ENCODE results near the gene CCDC74B.
A peak's percentile ranks its signal among the peaks of the same experiment; 100 is the strongest.
"Not testable (repeated sequence)": the region's sequence is repeated elsewhere in the genome, so short reads cannot be mapped to it uniquely, and the experiment has no call there.

CCDC74B gene

GRCh38 chr2:130181325-130181879, 36.5 kb upstream of the CCDC74B start, which contains the start of gene SMPD4:
TSS of gene SMPD4 (minus strand) at chr2:130181602. CDS start at chr2:130176592, 5,010 bp downstream.
- no peak for FAIRE-seq
- DNase-seq (ENCODE audit: insufficient read length, low spot score) = peak; percentile 66
- TF ChIP-seq POLR2A (IDR thresholded peaks at IDR 0.05; ENCODE audit: low read depth, low read length) = peak; percentile 62

GRCh38 chr2:130180404-130181324, 35.8 kb upstream of the CCDC74B start:
- not testable (repeated sequence) for DNase-seq (ENCODE audit: insufficient read length, low spot score); FAIRE-seq

- FAIRE-seq = not testable (repeated sequence)
Observed at GRCh38 chr2:130174866-130175265, 30.0 kb upstream of the CCDC74B start.

GRCh38 chr2:130169896-130170295, 25.0 kb upstream of the CCDC74B start:
- no peak for FAIRE-seq
- no peak for TF ChIP-seq POLR2A (IDR thresholded peaks at IDR 0.05; ENCODE audit: low read depth, low read length)

More at GRCh38 chr2:130174866-130175265, 30.0 kb upstream of the CCDC74B start:
- DNase-seq (ENCODE audit: insufficient read length, low spot score) = not testable (repeated sequence)

GRCh38 chr2:130169163-130169562, 24.3 kb upstream of the CCDC74B start:
- FAIRE-seq = not testable (repeated sequence)

More at GRCh38 chr2:130169896-130170295, 25.0 kb upstream of the CCDC74B start:
- no peak for DNase-seq (ENCODE audit: insufficient read length, low spot score)

GRCh38 chr2:130166611-130167010, 21.7 kb upstream of the CCDC74B start:
- DNase-seq (ENCODE audit: insufficient read length, low spot score); FAIRE-seq: not testable (repeated sequence)

More at GRCh38 chr2:130169163-130169562, 24.3 kb upstream of the CCDC74B start:
- not testable (repeated sequence) for DNase-seq (ENCODE audit: insufficient read length, low spot score)

- DNase-seq (ENCODE audit: insufficient read length, low spot score) (no peak), FAIRE-seq (no peak)
- no peak for TF ChIP-seq POLR2A (IDR thresholded peaks at IDR 0.05; ENCODE audit: low read depth, low read length)
Observed at GRCh38 chr2:130165293-130166016, 20.5 kb upstream of the CCDC74B start.

- no peak for FAIRE-seq
- no peak for DNase-seq (ENCODE audit: insufficient read length, low spot score)
- no peak for TF ChIP-seq POLR2A (IDR thresholded peaks at IDR 0.05; ENCODE audit: low read depth, low read length)
Observed at GRCh38 chr2:130162968-130163367, 18.1 kb upstream of the CCDC74B start.

- not testable (repeated sequence) for FAIRE-seq; DNase-seq (ENCODE audit: insufficient read length, low spot score)
Observed at GRCh38 chr2:130162486-130162885, 17.6 kb upstream of the CCDC74B start.

GRCh38 chr2:130160838-130161705, 16.2 kb upstream of the CCDC74B start:
- DNase-seq (ENCODE audit: insufficient read length, low spot score); FAIRE-seq: not testable (repeated sequence)

- DNase-seq (ENCODE audit: insufficient read length, low spot score) (no peak), FAIRE-seq (no peak)
- no peak for TF ChIP-seq POLR2A (IDR thresholded peaks at IDR 0.05; ENCODE audit: low read depth, low read length)
Observed at GRCh38 chr2:130160131-130160530, 15.2 kb upstream of the CCDC74B start.

GRCh38 chr2:130159376-130159775, 14.5 kb upstream of the CCDC74B start:
- FAIRE-seq; DNase-seq (ENCODE audit: insufficient read length, low spot score): not testable (repeated sequence)

GRCh38 chr2:130158631-130159030, 13.7 kb upstream of the CCDC74B start:
- FAIRE-seq = no peak
- DNase-seq (ENCODE audit: insufficient read length, low spot score) = no peak
- no peak for TF ChIP-seq POLR2A (IDR thresholded peaks at IDR 0.05; ENCODE audit: low read depth, low read length)

- not testable (repeated sequence) for DNase-seq (ENCODE audit: insufficient read length, low spot score); FAIRE-seq
Observed at GRCh38 chr2:130157825-130158514, 13.1 kb upstream of the CCDC74B start.

- not testable (repeated sequence) for DNase-seq (ENCODE audit: insufficient read length, low spot score); FAIRE-seq
Observed at GRCh38 chr2:130157354-130157753, 12.4 kb upstream of the CCDC74B start.
